GM23338 (cell line): ENCODE data around the gene PTPN21. TPM values are rescaled to one million over a fixed set of nuclear protein-coding genes. Genes with fewer than 3 reads are reported as not detected.

Experiments
- ATAC-seq: fragments of 200-7000 bp; cut with Tn5 transposase; 3 replicates; pipeline ENCODE4 v1.9.1; 2020
- DNase-seq: peaks from one replicate; pipeline ENCODE4 v3.0.0-alpha.2; 2015; ENCODE audit warnings: low spot score
- H2AFZ ChIP-seq: fragments of 200-600 bp; sonication (generic); 2 replicates; pipeline ENCODE4 v1.8.0; 2016; ENCODE audit warnings: antibody characterized with exemption, mild to moderate bottlenecking, moderate library complexity
- H3F3A ChIP-seq: fragments of 200-600 bp; sonication (generic); replicated peaks from 2 replicates; pipeline ENCODE4 v1.8.0; 2017; ENCODE audit warnings: antibody characterized with exemption, mixed run types, low read depth
- H3K27ac ChIP-seq: fragments of 200-600 bp; sonication (generic); 2 replicates; pipeline ENCODE4 v1.6.1; 2016; ENCODE audit warnings: low read depth
- H3K27me3 ChIP-seq: fragments of 200-600 bp; sonication (generic); 2 replicates; pipeline ENCODE4 v1.8.0; 2016; ENCODE audit warnings: mild to moderate bottlenecking, mixed run types, moderate library complexity; ENCODE audit not compliant: insufficient read depth
- H3K36me3 ChIP-seq: fragments of 200-600 bp; sonication (generic); 2 replicates; pipeline ENCODE4 v1.8.0; 2016; ENCODE audit warnings: mild to moderate bottlenecking; ENCODE audit not compliant: insufficient read depth
- H3K4me1 ChIP-seq: fragments of 200-600 bp; sonication (generic); 2 replicates; pipeline ENCODE4 v1.8.0; 2016; ENCODE audit warnings: mild to moderate bottlenecking, moderate library complexity; ENCODE audit not compliant: insufficient read depth
- H3K4me2 ChIP-seq: fragments of 200-600 bp; sonication (generic); 2 replicates; pipeline ENCODE4 v1.7.1; 2017; ENCODE audit warnings: mixed run types
- H3K4me3 ChIP-seq: fragments of 200-600 bp; sonication (generic); 2 replicates; pipeline ENCODE4 v1.6.1; 2016; ENCODE audit warnings: mixed run types
- H3K79me2 ChIP-seq: fragments of 200-600 bp; sonication (generic); replicated peaks from 2 replicates; pipeline ENCODE4 v1.8.0; 2017; ENCODE audit warnings: mild to moderate bottlenecking; ENCODE audit not compliant: insufficient read depth
- H3K9me2 ChIP-seq: fragments of 200-600 bp; sonication (generic); 2 replicates; pipeline ENCODE4 v1.8.0; 2017; ENCODE audit not compliant: insufficient read depth
- H4K20me1 ChIP-seq: fragments of 200-600 bp; sonication (generic); replicated peaks from 2 replicates; pipeline ENCODE4 v1.8.0; 2017; ENCODE audit warnings: mild to moderate bottlenecking; ENCODE audit not compliant: insufficient read depth
- H3K27ac Mint-ChIP-seq: 2 replicates; pipeline ENCODE4 v1.8.0; 2020; ENCODE audit warnings: inconsistent platforms, mild to moderate bottlenecking, moderate library complexity, mixed read lengths
- H3K27me3 Mint-ChIP-seq: 3 replicates; pipeline ENCODE4 v1.8.0; 2022; ENCODE audit warnings: low read depth, mild to moderate bottlenecking, moderate library complexity, mixed read lengths, inconsistent platforms; ENCODE audit not compliant: insufficient read depth, poor library complexity
- H3K36me3 Mint-ChIP-seq: 3 replicates; pipeline ENCODE4 v1.8.0; 2021; ENCODE audit warnings: low read depth, mild to moderate bottlenecking, inconsistent platforms, moderate library complexity, mixed read lengths
- H3K4me1 Mint-ChIP-seq: 3 replicates; pipeline ENCODE4 v1.8.0; 2020; ENCODE audit warnings: mild to moderate bottlenecking, inconsistent platforms, mixed read lengths
- H3K4me3 Mint-ChIP-seq: 3 replicates; pipeline ENCODE4 v1.8.0; 2021; ENCODE audit warnings: moderate library complexity, mild to moderate bottlenecking, inconsistent platforms, mixed read lengths
- H3K9me3 Mint-ChIP-seq: 3 replicates; pipeline ENCODE4 v1.8.0; 2020; ENCODE audit warnings: moderate library complexity, mild to moderate bottlenecking, inconsistent platforms, mixed read lengths
- CREB1 ChIP-seq: fragments of 250-450 bp; sonication (Bioruptor Pico); IDR thresholded peaks from 2 replicates; pipeline ENCODE4 v1.5.0; 2020; ENCODE audit warnings: low read depth, mild to moderate bottlenecking, moderate library complexity
- EZH2 ChIP-seq: fragments of 200-600 bp; sonication (generic); IDR thresholded peaks from one replicate; pipeline ENCODE4 v1.8.0; 2017; ENCODE audit warnings: antibody characterized with exemption, mild to moderate bottlenecking, low read depth; ENCODE audit not compliant: unreplicated experiment
- EZH2phosphoT487 ChIP-seq: fragments of 200-600 bp; sonication (generic); IDR thresholded peaks from one replicate; pipeline ENCODE4 v1.8.1; 2018; ENCODE audit warnings: antibody characterized with exemption; ENCODE audit not compliant: unreplicated experiment
- JUNB ChIP-seq: IDR thresholded peaks from one replicate; pipeline ENCODE4 v1.6.1; 2016; ENCODE audit warnings: antibody characterized with exemption; ENCODE audit not compliant: unreplicated experiment
- POLR2AphosphoS5 ChIP-seq: IDR thresholded peaks from 2 replicates; pipeline ENCODE4 v1.6.1; 2016; ENCODE audit warnings: antibody characterized with exemption, low read depth
- ZNF331 ChIP-seq: fragments of 250-450 bp; sonication (Bioruptor Pico); IDR thresholded peaks from 2 replicates; pipeline ENCODE4 v1.5.0; 2020; ENCODE audit warnings: low read depth, mild to moderate bottlenecking, moderate library complexity
- ZNF462 ChIP-seq: fragments of 250-450 bp; sonication (Bioruptor Pico); IDR thresholded peaks from 2 replicates; pipeline ENCODE4 v1.5.0; 2020; ENCODE audit warnings: mild to moderate bottlenecking, moderate library complexity
- polyA plus RNA-seq: library from polyadenylated mRNA; unstranded; fragments of >200 nt; fragmentation: Nextera tagmentation; extraction: Ambion mirVana; gene quantifications from 2 replicates; pipeline ENCODE4 v1.2.1, GENCODE V29; 2016
- total RNA-seq: library from RNA; depleted of rRNA; stranded (reverse); fragments of >200 nt; shearing (Covaris generic); gene quantifications from 2 replicates; pipeline ENCODE4 v1.2.3, GENCODE V29; 2014
- TF ChIP-seq, protein P1 (sequence below): IDR thresholded peaks from one replicate; pipeline ENCODE4 v1.6.1; 2018; ENCODE audit warnings: antibody characterized with exemption; ENCODE audit not compliant: unreplicated experiment
- TF ChIP-seq, protein P2 (sequence below): IDR thresholded peaks from 2 replicates; pipeline ENCODE4 v1.6.1; 2016; ENCODE audit warnings: antibody characterized with exemption

The PTPN21 gene
- total and polyA plus RNA-seq, 2 experiments from 2014 or later = 2.7 to 5.6 TPM

GRCh38 chr14:88417594-88417993, 137.2 kb downstream of the PTPN21 start:
- peaks cover 7% of the 10 kb centered on the region; the same call in 2 of the 3 replicates for H3K9me3 Mint-ChIP-seq
- no peak overlapping the region for H3K27ac ChIP-seq
- H3K4me2 ChIP-seq = no peak overlapping the region
- no peak overlapping the region for H3K4me3 ChIP-seq
- no peaks in the 10 kb centered on the region for H3K27me3 Mint-ChIP-seq
- H2AFZ ChIP-seq = no peak overlapping the region
- no peaks in the 10 kb centered on the region for H3K27me3 ChIP-seq
- H3K9me2 ChIP-seq = 0 out of 2 replicates have a peak, but pooled peaks cover 4% of the 10 kb centered on the region
- no peaks in the 10 kb centered on the region for H3K4me1 ChIP-seq
- H3K4me1 Mint-ChIP-seq = no peaks in the 10 kb centered on the region
- H3K36me3 ChIP-seq = no peaks in the 10 kb centered on the region; the same call in 1 of the 2 replicates
- peaks cover 27% of the 10 kb centered on the region for H3K36me3 Mint-ChIP-seq
- H3K79me2 ChIP-seq = no peaks in the 10 kb centered on the region
- H3F3A ChIP-seq = no peaks in the 10 kb centered on the region
- H3K4me3 Mint-ChIP-seq = no peak overlapping the region
- no peak for TF ChIP-seq POLR2AphosphoS5
- no peak for TF ChIP-seq JUNB
- no peak for TF ChIP-seq ZNF331 (CRISPR knock-in tag)
- TF ChIP-seq, protein P1, sequence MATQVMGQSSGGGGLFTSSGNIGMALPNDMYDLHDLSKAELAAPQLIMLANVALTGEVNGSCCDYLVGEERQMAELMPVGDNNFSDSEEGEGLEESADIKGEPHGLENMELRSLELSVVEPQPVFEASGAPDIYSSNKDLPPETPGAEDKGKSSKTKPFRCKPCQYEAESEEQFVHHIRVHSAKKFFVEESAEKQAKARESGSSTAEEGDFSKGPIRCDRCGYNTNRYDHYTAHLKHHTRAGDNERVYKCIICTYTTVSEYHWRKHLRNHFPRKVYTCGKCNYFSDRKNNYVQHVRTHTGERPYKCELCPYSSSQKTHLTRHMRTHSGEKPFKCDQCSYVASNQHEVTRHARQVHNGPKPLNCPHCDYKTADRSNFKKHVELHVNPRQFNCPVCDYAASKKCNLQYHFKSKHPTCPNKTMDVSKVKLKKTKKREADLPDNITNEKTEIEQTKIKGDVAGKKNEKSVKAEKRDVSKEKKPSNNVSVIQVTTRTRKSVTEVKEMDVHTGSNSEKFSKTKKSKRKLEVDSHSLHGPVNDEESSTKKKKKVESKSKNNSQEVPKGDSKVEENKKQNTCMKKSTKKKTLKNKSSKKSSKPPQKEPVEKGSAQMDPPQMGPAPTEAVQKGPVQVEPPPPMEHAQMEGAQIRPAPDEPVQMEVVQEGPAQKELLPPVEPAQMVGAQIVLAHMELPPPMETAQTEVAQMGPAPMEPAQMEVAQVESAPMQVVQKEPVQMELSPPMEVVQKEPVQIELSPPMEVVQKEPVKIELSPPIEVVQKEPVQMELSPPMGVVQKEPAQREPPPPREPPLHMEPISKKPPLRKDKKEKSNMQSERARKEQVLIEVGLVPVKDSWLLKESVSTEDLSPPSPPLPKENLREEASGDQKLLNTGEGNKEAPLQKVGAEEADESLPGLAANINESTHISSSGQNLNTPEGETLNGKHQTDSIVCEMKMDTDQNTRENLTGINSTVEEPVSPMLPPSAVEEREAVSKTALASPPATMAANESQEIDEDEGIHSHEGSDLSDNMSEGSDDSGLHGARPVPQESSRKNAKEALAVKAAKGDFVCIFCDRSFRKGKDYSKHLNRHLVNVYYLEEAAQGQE = no peak
- no peak for TF ChIP-seq EZH2
- TF ChIP-seq, protein P2, sequence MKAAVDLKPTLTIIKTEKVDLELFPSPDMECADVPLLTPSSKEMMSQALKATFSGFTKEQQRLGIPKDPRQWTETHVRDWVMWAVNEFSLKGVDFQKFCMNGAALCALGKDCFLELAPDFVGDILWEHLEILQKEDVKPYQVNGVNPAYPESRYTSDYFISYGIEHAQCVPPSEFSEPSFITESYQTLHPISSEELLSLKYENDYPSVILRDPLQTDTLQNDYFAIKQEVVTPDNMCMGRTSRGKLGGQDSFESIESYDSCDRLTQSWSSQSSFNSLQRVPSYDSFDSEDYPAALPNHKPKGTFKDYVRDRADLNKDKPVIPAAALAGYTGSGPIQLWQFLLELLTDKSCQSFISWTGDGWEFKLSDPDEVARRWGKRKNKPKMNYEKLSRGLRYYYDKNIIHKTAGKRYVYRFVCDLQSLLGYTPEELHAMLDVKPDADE = no peak
- no peak for TF ChIP-seq CREB1 (CRISPR knock-in tag)
- no peak for TF ChIP-seq EZH2phosphoT487
- no peak for TF ChIP-seq ZNF462 (CRISPR knock-in tag)
- ATAC-seq = no peak
- no peak overlapping the region for H3K27ac Mint-ChIP-seq
- no peaks in the 10 kb centered on the region for H4K20me1 ChIP-seq
- no peak for DNase-seq
